Muscle layer of duodenum (tissue), 2 donors: ENCODE measurements around the gene MAOB.

ENCODE experiments used
- H3K27ac ChIP-seq: one replicate; pipeline ENCODE4 v1.7.0; 2013; ENCODE audit warnings: mild to moderate bottlenecking, low read length
- H3K27me3 ChIP-seq: one replicate; pipeline ENCODE4 v1.7.0; 2013; ENCODE audit warnings: low read depth, mild to moderate bottlenecking, control low read depth, low read length
- H3K36me3 ChIP-seq, 2 donors: one replicate each; pipeline ENCODE4 v1.7.0; 2013; ENCODE audit warnings: low read length in 2 of 2, control low read depth in 1 of 2, mild to moderate bottlenecking in 1 of 2; ENCODE audit not compliant: insufficient read depth in 2 of 2, control insufficient read depth in 1 of 2
- H3K4me1 ChIP-seq, 2 donors: one replicate each; pipeline ENCODE4 v1.7.0; 2013; ENCODE audit warnings: low read length in 2 of 2, mild to moderate bottlenecking in 2 of 2, control low read depth in 1 of 2, moderate library complexity in 1 of 2; ENCODE audit not compliant: insufficient read depth in 2 of 2, control insufficient read depth in 1 of 2
- H3K4me3 ChIP-seq, 2 donors: one replicate each; pipeline ENCODE4 v1.7.0; 2013; ENCODE audit warnings: low read length in 2 of 2, low read depth in 1 of 2, mild to moderate bottlenecking in 1 of 2
- H3K9me3 ChIP-seq, 2 donors: one replicate each; pipeline ENCODE4 v1.7.0; 2013; ENCODE audit warnings: low read length in 2 of 2, control low read depth in 1 of 2, mild to moderate bottlenecking in 1 of 2; ENCODE audit not compliant: control insufficient read depth in 1 of 2
- donor health status: healthy.

Gene MAOB

DNA sequence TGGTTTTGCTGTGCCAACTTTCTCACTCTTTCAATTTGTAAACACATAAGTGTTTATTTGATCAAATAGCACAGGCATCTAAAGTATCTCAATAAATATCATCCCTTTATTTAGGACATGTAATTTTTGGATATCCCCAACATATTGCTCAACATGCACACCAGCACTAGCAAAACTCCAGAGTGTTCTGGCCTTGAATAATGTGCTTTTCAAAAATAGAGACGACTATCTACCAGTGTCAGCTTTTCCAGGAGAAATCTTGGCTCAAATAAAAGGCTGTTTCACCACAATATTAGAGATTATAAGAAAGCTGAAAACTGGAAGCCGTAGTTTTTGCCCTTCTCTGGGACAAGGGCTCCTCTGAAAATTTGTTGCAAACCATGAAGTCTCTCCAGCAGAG is 67.0 kb downstream of the MAOB start:
- Histone ChIP-seq H3K4me3 (no peak overlapping the region), H3K9me3 (no peaks in the 10 kb centered on the region), H3K4me1 (peaks cover 0 to 7% of the 10 kb centered on the region in 2 donors), H3K27ac (no peak overlapping the region), H3K36me3 (no peaks in the 10 kb centered on the region), H3K27me3 (no peaks in the 10 kb centered on the region)

DNA sequence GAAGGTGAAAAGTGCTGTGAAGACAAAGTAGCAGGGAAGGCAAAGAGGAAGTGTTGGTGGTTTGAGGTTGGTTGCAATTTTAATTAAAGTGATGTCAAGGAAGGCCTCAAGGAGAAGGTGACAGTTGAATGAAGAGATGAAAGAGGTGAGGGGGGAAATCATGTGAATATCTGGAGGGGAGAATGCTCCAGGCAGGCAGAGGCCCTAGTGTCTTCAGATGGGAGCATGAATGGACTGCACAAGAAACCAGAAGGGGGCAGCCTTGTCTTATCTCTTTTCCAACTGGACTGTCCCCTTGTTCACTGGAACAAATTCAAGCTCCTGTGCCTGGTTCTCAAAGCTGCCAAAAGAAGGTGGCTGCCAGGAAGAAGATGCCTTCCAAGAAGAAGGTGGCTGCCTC is 68.4 kb downstream of the MAOB start:
- H3K9me3 ChIP-seq: no peaks in the 10 kb centered on the region
- peaks cover 0 to 7% of the 10 kb centered on the region in 2 donors for H3K4me1 ChIP-seq
- no peak overlapping the region for H3K27ac ChIP-seq
- no peaks in the 10 kb centered on the region for H3K27me3 ChIP-seq
- no peaks in the 10 kb centered on the region for H3K36me3 ChIP-seq
- no peak overlapping the region for H3K4me3 ChIP-seq

DNA sequence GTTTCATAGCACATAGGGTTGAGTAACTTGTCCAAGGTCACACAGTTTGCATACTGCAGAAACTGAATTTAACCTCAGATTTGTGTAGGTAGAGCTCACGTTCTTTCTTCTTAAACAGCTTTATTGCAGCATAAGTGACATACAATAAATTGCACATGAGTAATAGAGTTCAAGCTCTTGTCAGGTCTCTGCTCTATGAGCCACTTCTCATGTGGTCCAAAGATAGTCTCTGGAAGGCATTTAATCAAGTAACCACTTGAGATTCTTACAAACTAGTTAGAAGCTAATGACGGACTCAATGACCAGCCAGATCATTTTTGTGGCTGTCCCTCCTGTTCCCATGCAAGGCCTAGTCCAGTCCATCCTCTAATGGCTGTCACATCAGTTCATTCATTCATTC is 68.9 kb downstream of the MAOB start:
- no peaks in the 10 kb centered on the region for H3K27me3 ChIP-seq

DNA sequence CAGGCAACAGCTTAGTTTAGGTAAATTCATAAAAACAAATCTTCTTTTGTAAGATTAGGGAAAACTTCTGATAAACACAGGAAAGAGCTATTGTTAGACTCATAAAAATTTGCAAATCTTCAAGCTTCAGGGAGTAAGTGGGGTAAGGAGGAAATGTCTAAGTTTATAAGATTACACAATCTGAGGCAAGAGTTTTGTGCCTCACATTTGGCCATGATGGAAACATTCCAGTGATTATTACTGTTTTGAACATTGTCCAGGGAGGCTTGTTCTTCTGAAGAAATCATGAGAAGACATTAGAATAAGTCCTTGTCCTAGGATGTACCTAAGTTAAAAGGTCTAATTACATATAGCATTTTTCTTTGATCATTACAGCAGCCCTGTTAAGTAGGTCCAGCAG is 72.8 kb downstream of the MAOB start:
- no peak overlapping the region for H3K4me3 ChIP-seq
- H3K27ac ChIP-seq: peak overlapping the region; percentile 7
- no peaks in the 10 kb centered on the region for H3K27me3 ChIP-seq
- no peaks in the 10 kb centered on the region for H3K36me3 ChIP-seq
- H3K4me1 ChIP-seq: peaks cover 0 to 13% of the 10 kb centered on the region in 2 donors
- H3K9me3 ChIP-seq: no peaks in the 10 kb centered on the region

More for the DNA sequence above, 68.9 kb downstream of the MAOB start:
- Histone ChIP-seq H3K36me3 (no peaks in the 10 kb centered on the region), H3K9me3 (no peaks in the 10 kb centered on the region), H3K27ac (no peak overlapping the region), H3K4me1 (peaks cover 0 to 7% of the 10 kb centered on the region in 2 donors), H3K4me3 (no peak overlapping the region)

DNA sequence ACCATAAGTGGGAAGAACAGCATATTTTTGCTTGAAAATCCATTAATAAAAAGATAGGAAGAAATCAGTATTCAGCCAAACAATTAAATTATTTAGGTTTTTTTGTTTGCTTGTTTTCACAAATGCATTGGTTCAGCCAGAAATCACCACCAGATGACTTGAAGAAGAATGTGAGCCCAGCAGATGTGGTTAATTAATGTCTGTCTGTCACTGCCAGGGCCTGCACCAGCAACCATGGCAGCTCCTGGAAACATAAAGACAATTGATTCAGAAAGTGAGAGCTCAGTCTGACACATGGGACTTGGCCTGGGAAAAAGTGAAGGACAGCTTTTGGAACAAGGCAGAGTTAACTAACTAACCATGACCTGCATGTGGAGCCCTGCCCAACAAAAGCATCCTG is 74.0 kb downstream of the MAOB start:
- Histone ChIP-seq H3K4me1 (peaks cover 0 to 8% of the 10 kb centered on the region in 2 donors), H3K9me3 (no peaks in the 10 kb centered on the region), H3K27me3 (no peaks in the 10 kb centered on the region), H3K36me3 (no peaks in the 10 kb centered on the region), H3K4me3 (no peak overlapping the region), H3K27ac (no peak overlapping the region)

DNA sequence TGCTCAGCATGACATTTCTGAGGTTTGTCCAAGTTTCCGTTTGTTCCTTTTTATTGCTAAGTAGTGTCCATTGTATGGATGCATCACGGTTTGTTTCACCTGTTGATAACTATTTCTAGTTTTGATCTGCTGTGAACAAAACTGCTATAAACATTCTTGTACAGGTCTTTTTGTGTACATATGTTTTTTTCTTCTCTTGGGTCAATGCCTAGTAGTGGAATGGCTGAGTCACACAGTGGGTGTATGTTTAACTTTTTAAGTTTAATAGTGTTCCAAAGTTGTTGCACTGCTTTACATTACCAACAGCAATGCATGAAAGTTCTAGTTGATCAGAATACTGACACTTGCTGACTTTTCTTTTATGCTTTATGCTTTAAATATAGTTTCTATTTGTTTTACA is 76.7 kb downstream of the MAOB start:
- H3K36me3 ChIP-seq: peaks cover 0 to 7% of the 10 kb centered on the region in 2 donors
- no peak overlapping the region for H3K4me3 ChIP-seq
- no peak overlapping the region for H3K27ac ChIP-seq
- H3K9me3 ChIP-seq: no peaks in the 10 kb centered on the region
- H3K27me3 ChIP-seq: no peaks in the 10 kb centered on the region
- H3K4me1 ChIP-seq: peaks cover 0 to 5% of the 10 kb centered on the region in 2 donors

DNA sequence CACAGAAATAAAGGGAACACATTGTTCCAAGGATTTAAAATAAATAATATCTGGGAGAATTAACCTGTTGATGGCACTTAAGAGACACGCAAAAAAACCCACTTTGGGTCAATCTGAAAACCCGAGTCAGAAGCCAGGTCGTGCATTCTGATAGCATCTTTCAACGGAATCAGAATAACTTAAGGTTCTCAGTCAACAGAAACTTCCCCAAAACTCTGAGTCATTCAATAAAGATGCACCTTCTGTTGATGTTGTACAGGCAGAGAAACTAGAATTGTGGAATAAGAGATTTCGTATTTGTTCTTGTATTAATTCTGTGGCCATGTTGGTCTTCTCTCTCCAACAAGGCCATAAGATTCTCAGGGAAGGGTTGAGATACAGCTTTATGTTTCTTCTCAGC is 78.2 kb downstream of the MAOB start:
- Histone ChIP-seq H3K4me3 (no peak overlapping the region), H3K27me3 (no peaks in the 10 kb centered on the region), H3K9me3 (no peaks in the 10 kb centered on the region), H3K4me1 (peaks cover 0 to 5% of the 10 kb centered on the region in 2 donors), H3K36me3 (peaks cover 0 to 7% of the 10 kb centered on the region in 2 donors), H3K27ac (no peak overlapping the region)

DNA sequence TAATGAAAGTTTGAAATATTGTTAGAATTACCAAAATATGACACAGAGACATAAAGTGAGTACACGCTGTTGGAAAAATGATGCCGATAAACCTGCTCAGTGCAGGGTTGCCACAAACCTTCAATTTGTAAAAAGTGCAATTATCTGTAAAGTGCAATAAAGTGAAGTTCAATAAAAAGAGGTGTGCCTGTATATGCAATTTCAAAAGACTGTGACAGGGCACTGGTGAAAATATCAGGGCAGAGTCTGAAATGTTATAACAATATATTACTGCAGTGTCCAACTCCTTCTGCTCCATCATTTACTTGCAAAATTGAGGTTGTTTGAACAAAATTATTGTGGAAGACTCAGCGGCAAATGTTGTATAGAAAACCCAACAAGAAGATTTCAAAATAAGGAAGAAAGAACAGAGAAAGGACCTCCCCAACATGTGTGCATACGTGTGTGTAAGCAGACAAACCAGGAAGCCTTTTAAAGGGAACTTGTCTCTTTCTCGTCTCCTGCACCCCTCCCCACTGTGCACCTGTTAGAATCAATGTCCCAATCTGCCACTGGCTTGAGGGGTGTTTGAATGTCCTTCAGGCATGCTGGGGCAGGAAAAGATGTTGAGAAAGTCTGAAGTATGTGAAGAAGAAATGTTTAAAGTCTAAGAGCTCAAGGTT is 96.2 kb downstream of the MAOB start:
- Histone ChIP-seq H3K36me3 (peaks cover 0 to 9% of the 10 kb centered on the region in 2 donors), H3K4me3 (no peak overlapping the region), H3K27ac (no peak overlapping the region), H3K4me1 (no peaks in the 10 kb centered on the region), H3K27me3 (no peaks in the 10 kb centered on the region), H3K9me3 (no peaks in the 10 kb centered on the region)

DNA sequence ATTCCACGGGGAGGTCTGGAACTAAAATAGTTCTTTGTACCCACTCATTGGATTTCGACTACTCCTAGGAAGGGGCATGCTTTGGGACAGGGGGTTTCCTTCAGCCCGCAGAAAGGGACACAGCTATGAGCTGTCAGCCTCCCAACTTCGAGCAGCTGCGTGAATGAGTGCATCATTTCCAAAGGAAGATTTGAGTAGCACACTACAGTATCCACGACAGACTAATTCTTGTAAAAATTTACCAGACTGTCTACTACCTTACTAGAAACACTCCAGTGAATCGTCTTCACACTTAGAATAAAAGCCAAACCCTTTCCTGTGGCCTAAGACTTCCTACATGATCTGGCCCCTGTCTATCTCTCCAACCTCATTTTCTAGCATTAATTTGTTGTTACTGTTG is 124.2 kb downstream of the MAOB start:
- H3K36me3 ChIP-seq: no peaks in the 10 kb centered on the region
- no peak overlapping the region for H3K27ac ChIP-seq
- no peaks in the 10 kb centered on the region for H3K9me3 ChIP-seq
- no peak overlapping the region for H3K4me3 ChIP-seq
- H3K27me3 ChIP-seq: no peaks in the 10 kb centered on the region
- no peaks in the 10 kb centered on the region for H3K4me1 ChIP-seq

DNA sequence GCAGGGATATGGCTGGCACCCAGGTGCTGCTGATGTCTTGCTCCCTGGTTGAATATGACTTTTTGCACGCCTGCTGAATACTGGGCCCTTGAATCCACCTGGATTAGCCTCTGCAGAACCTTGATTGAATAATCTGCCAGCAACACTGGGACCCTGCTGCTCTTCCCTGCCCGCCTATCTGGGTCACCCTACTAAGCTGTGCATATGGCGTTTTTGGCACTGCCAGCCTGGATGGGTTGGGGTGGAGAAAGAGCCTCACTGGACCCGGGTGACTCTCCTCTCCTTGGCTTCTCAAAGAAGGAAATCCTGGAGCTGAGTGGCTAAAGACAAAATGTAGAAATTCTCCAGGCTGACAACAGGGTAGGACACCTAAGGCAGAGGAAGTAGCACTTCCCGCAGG is 126.2 kb downstream of the MAOB start:
- Histone ChIP-seq H3K9me3 (no peaks in the 10 kb centered on the region), H3K27ac (no peak overlapping the region), H3K27me3 (no peaks in the 10 kb centered on the region), H3K4me1 (no peaks in the 10 kb centered on the region), H3K36me3 (no peaks in the 10 kb centered on the region), H3K4me3 (no peak overlapping the region)

DNA sequence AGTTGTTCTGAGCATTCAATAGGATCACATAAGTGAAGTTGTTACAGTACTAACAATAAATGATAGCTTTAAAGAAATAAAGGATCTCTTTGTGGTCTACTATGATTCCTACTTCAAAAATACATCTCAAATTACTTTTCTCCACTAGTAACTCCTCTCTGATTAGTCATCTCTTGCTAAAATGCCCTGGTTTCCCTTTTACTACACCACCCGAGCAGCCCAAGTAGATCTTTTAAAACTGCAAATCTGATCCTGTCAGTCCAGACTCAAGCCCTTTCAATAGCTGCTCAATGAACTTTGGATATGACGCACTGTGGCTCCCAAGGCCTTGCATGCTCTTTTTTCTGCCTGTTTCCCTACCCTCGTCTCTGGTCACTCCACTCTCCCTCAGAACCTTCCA is 128.6 kb downstream of the MAOB start:
- Histone ChIP-seq H3K4me3 (no peak overlapping the region), H3K36me3 (no peaks in the 10 kb centered on the region), H3K9me3 (no peaks in the 10 kb centered on the region), H3K27ac (no peak overlapping the region), H3K27me3 (no peaks in the 10 kb centered on the region), H3K4me1 (no peaks in the 10 kb centered on the region)

DNA sequence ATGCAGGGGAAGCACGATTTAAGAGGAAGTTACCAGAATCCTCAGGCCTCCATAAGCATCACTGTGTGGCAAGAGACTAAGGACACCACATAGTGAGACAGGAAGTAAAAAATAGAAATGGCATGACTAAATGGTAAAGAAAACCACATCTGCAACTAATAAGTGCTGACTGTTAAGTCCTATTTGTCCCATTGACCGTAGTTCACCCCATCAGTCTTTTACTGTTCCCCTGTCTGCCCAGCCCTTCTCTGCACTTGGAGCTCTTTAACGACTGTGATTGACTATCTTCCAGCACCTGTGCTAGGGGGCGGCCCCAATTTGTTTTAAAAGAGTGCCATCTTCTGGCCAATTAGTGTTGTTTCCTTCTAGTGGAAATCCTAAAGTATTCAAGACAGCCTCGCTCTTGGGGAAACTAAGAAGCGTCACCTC is 132.0 kb downstream of the MAOB start:
- Histone ChIP-seq H3K9me3 (no peaks in the 10 kb centered on the region), H3K27ac (no peak overlapping the region), H3K27me3 (no peaks in the 10 kb centered on the region), H3K4me1 (peaks cover 0 to 8% of the 10 kb centered on the region in 2 donors), H3K4me3 (no peak overlapping the region), H3K36me3 (no peaks in the 10 kb centered on the region)
